ENCODE results near the gene GPAT3. TPM values are rescaled to one million over a fixed set of nuclear protein-coding genes. Genes with fewer than 3 reads are reported as not detected.
A peak's percentile ranks its signal among the peaks of the same experiment; 100 is the strongest.
"Not testable (repeated sequence)": the region's sequence is repeated elsewhere in the genome, so short reads cannot be mapped to it uniquely, and the experiment has no call there.

Gene GPAT3
- total RNA-seq, result 10 to 100 TPM; 27.2 to 27.7 TPM

DNA sequence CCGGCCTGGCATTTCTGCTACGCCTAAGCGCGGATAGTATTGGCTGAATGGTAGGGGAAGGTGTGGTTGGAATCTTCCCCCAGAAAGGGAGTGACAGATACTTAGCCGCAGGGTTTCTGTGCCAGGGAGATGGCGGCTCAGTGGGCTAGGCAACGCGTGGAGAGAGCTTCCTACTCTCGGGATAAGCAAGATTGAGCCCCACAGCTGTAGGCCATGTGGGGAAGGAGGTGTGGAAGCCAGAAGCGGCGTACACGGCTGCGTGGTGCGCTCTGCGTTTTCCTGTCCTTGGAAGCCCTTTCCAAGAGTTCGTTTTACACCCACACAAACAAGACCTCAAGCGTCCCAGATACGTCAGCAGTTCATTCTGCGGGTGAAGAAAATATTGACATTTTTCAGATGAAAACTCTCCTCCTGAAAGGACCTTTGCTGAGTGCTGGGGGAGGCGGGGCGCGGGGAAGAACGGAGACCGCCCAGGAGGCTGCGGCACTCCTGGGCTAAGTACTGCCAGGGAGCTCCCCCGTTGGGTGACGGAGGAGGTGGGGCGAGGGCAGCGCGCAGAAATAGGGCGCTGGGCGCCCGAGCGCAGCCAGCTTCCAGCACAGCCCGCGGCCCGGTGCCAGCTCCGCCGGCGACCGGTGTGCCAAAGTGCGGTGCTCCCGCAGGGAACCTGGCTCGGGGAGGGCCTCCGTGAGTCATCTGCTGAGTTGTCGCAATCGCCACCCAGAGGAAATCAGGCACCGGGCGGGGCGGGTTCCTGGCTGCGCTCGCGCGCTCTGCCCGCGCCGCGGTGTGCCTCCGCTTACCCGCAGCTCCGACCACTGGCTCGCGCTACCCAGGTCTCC lies at the start of gene GPAT3:
TSS of gene GPAT3 (plus strand) at position 589 of the 842 bp plus-strand sequence. CDS start 515 bp downstream, outside the sequence.
- POLR2A ChIA-PET, result interaction anchor here (0.8 to 3.2 kb wide), 10 partner anchors 9 to 80 kb away, joined by 3 to 21 read pairs (median 6); partner anchors contain the start of genes ABRAXAS1, HELQ and MRPS18C
- CTCF ChIA-PET, result interaction anchor here (1.0 to 2.0 kb wide), 5 partner anchors 8 to 104 kb away, joined by 3 to 7 read pairs (median 3); no protein-coding TSS in a partner anchor

DNA sequence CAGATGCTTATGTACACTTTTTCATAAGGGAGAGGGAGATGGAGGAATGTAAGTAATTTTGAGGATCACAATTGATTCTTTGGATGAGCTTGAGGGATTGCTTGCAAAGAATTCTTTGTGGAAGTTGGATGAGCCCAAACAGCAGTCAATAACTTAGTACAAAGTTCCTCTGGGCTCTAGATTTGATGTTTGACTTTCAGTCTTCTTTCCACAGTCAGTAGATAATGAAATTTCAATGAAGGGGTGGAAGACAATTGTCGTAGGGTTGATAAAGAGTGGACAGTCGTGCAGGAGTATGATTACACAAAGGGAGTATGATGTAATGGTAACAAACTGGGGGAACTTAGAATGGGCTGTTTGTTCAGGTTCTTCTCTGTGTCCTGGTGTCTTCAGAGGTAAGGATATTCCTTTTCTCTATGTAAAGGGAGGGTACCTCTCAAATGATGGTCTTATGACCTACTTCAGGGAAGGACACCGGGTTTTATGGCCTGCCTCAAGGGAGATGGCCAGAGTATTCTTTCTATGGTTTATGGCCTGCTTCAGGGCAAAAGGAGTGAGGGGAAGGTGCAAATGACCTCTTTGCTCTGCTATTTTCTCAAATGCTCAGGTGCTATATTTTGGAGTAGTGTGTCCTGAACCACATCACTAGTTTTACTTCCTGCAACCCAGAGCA lies 49.3 kb upstream of the GPAT3 start:
- Mint-ChIP-seq H3K36me3 (ENCODE audit: low read depth) (peaks cover 3% of the 10 kb centered on the region), H3K4me1 (peaks cover 15% of the 10 kb centered on the region), H3K9me3 (no peaks in the 10 kb centered on the region), H3K27ac (no peak overlapping the region), H3K27me3 (no peaks in the 10 kb centered on the region), H3K4me3 (no peak overlapping the region)
- no peak for DNase-seq
- ChIA-PET POLR2A (interaction anchor here (2.5 to 3.7 kb wide), 2 partner anchors 12 to 32 kb away, joined by 14 to 23 read pairs; partner anchors contain the start of genes HELQ and MRPS18C), CTCF (no interaction called here)

More for the DNA sequence above, at the start of gene GPAT3:
- H3K9me3 Mint-ChIP-seq, result no peaks in the 10 kb centered on the region
- peaks cover 43% of the 10 kb centered on the region for H3K27me3 Mint-ChIP-seq
- peaks cover 2% of the 10 kb centered on the region for H3K36me3 Mint-ChIP-seq (ENCODE audit: low read depth)
- H3K27ac Mint-ChIP-seq, result peak within 1 kb of the TSS; percentile 32
- DNase-seq, result peak; percentile 81
- peaks cover 35% of the 10 kb centered on the region for H3K4me1 Mint-ChIP-seq
- peak within 1 kb of the TSS; percentile 80 for H3K4me3 Mint-ChIP-seq

DNA sequence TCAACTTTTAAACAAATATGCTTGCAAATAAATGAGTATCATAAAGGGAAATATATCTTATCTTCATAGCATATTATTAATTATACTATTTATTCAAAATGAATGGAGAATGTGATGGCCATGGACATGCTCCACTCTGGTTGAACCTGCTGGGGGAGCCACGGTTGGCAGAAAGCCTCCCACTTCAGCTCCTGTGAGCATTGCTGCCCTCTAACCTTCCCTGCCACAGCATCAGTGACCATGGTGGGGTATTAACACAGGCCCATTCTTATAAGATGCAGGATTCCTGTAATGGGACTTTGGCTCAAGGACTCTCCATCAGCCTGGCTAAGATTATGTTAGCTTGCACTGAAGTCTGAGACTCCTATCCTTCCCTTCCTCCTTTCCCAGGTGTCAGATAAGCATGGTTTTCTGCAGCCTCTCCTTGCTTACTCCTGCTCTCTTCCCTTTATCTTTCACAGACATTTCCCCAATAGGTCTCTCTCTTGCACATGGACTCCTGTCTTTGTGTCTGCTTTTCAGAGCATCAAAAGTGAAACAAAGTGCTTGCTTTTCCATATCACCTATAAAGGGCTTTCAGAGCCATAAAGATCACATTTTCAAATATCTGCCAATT lies 46.1 kb upstream of the GPAT3 start:
- no peak overlapping the region for H3K27ac Mint-ChIP-seq
- POLR2A ChIA-PET, result no interaction called here
- CTCF ChIA-PET, result interaction anchor here (1.2 to 4.3 kb wide), 6 partner anchors 8 to 151 kb away, joined by 3 to 30 read pairs (median 10); no protein-coding TSS in a partner anchor
- H3K36me3 Mint-ChIP-seq (ENCODE audit: low read depth), result no peaks in the 10 kb centered on the region
- no peak for DNase-seq
- no peak overlapping the region for H3K4me3 Mint-ChIP-seq
- peaks cover 8% of the 10 kb centered on the region for H3K4me1 Mint-ChIP-seq
- no peaks in the 10 kb centered on the region for H3K9me3 Mint-ChIP-seq
- peaks cover 2% of the 10 kb centered on the region for H3K27me3 Mint-ChIP-seq

DNA sequence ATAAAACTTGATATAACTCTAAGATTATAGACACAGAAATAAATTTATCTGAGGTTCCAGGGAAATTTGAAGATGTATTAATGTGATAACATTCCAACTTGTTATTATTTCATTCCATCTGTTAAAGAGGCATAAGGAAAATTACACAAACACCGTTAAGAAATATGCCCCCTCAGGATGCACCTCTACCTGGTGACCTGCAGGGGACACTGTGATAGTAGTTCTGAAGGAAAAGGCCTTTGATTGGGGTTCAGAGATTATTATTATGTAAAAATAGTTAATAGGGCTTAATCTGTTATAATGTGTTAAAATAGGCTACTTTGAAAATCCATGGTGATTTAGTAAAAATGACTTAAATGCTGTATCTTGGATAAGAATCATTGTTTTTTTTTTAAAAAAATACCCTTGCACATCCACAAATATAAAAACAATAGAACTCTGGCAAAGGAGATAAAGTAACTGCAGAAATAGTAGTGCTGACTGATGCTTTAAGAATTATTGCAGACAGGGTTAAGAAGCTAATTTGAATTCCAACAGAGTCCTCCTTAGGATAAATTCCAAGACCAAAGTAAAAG lies 44.9 kb upstream of the GPAT3 start:
- peaks cover 4% of the 10 kb centered on the region for H3K4me1 Mint-ChIP-seq
- POLR2A ChIA-PET, result no interaction called here
- no peaks in the 10 kb centered on the region for H3K9me3 Mint-ChIP-seq
- no peak overlapping the region for H3K27ac Mint-ChIP-seq
- H3K36me3 Mint-ChIP-seq (ENCODE audit: low read depth), result no peaks in the 10 kb centered on the region
- CTCF ChIA-PET, result interaction anchor here (0.9 to 4.3 kb wide), 6 partner anchors 8 to 150 kb away, joined by 3 to 30 read pairs (median 10); partner anchors contain the start of gene GPAT3
- no peak overlapping the region for H3K4me3 Mint-ChIP-seq
- no peak for DNase-seq
- H3K27me3 Mint-ChIP-seq, result peaks cover 2% of the 10 kb centered on the region

GRCh38 chr4:83496085-83496917 lies 39.6 kb upstream of the GPAT3 start:
- not testable (repeated sequence) for H3K4me1 Mint-ChIP-seq; H3K27me3 Mint-ChIP-seq; H3K4me3 Mint-ChIP-seq; H3K27ac Mint-ChIP-seq; H3K9me3 Mint-ChIP-seq; H3K36me3 Mint-ChIP-seq (ENCODE audit: low read depth); DNase-seq
- POLR2A ChIA-PET, result interaction anchor here (1.0 kb wide), 1 partner anchor 11 kb away, joined by 3 read pairs; the partner anchor contains the start of gene ABRAXAS1
- CTCF ChIA-PET, result interaction anchor here (1.1 kb wide), 1 partner anchor 23 kb away, joined by 4 read pairs; no protein-coding TSS in a partner anchor

- Mint-ChIP-seq H3K36me3 (ENCODE audit: low read depth) (no peaks in the 10 kb centered on the region), H3K9me3 (no peaks in the 10 kb centered on the region), H3K4me3 (no peak overlapping the region), H3K27me3 (peaks cover 3% of the 10 kb centered on the region), H3K4me1 (no peaks in the 10 kb centered on the region), H3K27ac (no peak overlapping the region)
- no peak for DNase-seq
- POLR2A ChIA-PET, result interaction anchor here (1.2 to 3.7 kb wide), 2 partner anchors 12 to 13 kb away, joined by 3 to 14 read pairs; partner anchors contain the start of gene ABRAXAS1
- CTCF ChIA-PET, result interaction anchor here (1.2 to 3.2 kb wide), 5 partner anchors 7 to 147 kb away, joined by 3 to 16 read pairs (median 7); no protein-coding TSS in a partner anchor
Observed at GRCh38 chr4:83498187-83498586, 37.7 kb upstream of the GPAT3 start.

DNA sequence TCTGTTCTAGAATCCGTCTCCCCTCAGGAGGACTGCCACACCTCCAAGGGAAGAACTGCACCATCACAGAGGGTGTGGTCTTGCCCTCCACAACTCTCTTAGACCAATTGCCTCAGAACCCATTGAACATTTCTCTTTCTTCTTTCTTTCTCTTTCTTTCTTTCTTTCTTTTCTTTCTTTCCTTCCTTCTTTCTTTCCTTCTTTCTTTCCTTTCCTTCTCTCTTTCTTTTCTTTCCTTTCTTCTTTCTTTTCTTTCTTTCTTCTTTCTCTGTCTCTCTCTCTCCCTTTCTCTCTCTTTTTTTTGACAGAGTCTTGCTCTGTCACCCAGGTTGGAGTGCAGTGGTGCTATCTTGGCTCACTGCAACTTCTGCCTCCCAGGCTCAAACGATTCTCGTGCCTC lies 34.2 kb upstream of the GPAT3 start:
- H3K27ac Mint-ChIP-seq; H3K4me3 Mint-ChIP-seq; H3K27me3 Mint-ChIP-seq; POLR2A ChIA-PET; H3K9me3 Mint-ChIP-seq; DNase-seq; CTCF ChIA-PET; H3K36me3 Mint-ChIP-seq (ENCODE audit: low read depth): not testable (repeated sequence)
- H3K4me1 Mint-ChIP-seq, result peaks cover 14% of the 10 kb centered on the region

- CTCF ChIA-PET, result interaction anchor here (0.7 to 2.1 kb wide), 3 partner anchors 136 to 665 kb away, joined by 3 to 10 read pairs (median 4); no protein-coding TSS in a partner anchor
- H3K27me3 Mint-ChIP-seq, result no peaks in the 10 kb centered on the region
- POLR2A ChIA-PET, result no interaction called here
- H3K36me3 Mint-ChIP-seq (ENCODE audit: low read depth), result no peaks in the 10 kb centered on the region
- no peak overlapping the region for H3K4me3 Mint-ChIP-seq
- no peaks in the 10 kb centered on the region for H3K9me3 Mint-ChIP-seq
- H3K27ac Mint-ChIP-seq, result no peak overlapping the region
- peaks cover 14% of the 10 kb centered on the region for H3K4me1 Mint-ChIP-seq
- peak; percentile 35 for DNase-seq
Observed at GRCh38 chr4:83503974-83504373, 31.9 kb upstream of the GPAT3 start.

DNA sequence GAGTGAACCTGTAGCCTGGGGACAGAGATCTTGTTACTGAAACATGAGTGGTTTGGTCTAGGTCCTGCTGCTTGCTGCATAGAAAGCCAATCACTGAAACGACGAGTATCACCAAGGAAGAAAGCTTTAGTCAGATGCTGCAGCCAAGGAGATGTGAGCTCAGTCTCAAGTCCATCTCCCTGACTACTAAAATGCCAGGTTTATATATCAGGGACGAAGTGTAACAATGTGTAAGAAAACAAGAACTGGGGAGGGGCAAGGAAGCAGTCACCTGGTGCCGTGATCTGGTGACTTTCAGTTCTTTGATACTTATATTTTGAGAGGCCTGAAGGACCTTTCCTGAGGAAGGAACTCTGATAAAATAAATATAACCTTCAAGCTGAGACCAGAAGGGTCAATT lies 31.4 kb upstream of the GPAT3 start:
- H3K36me3 Mint-ChIP-seq (ENCODE audit: low read depth), result no peaks in the 10 kb centered on the region
- no peak for DNase-seq
- H3K27ac Mint-ChIP-seq, result no peak overlapping the region
- H3K4me3 Mint-ChIP-seq, result no peak overlapping the region
- ChIA-PET POLR2A (no interaction called here), CTCF (interaction anchor here (0.7 to 2.1 kb wide), 4 partner anchors 127 to 665 kb away, joined by 3 to 10 read pairs (median 4); no protein-coding TSS in a partner anchor)
- no peaks in the 10 kb centered on the region for H3K27me3 Mint-ChIP-seq
- no peaks in the 10 kb centered on the region for H3K9me3 Mint-ChIP-seq
- H3K4me1 Mint-ChIP-seq, result peaks cover 19% of the 10 kb centered on the region

GRCh38 chr4:83504996-83505395 lies 30.9 kb upstream of the GPAT3 start:
- no peak overlapping the region for H3K4me3 Mint-ChIP-seq
- ChIA-PET CTCF (interaction anchor here (0.8 to 2.1 kb wide), 3 partner anchors 127 to 140 kb away, joined by 3 to 10 read pairs (median 3); no protein-coding TSS in a partner anchor), POLR2A (no interaction called here)
- H3K27me3 Mint-ChIP-seq, result no peaks in the 10 kb centered on the region
- peaks cover 19% of the 10 kb centered on the region for H3K4me1 Mint-ChIP-seq
- no peak for DNase-seq
- no peaks in the 10 kb centered on the region for H3K9me3 Mint-ChIP-seq
- no peaks in the 10 kb centered on the region for H3K36me3 Mint-ChIP-seq (ENCODE audit: low read depth)
- H3K27ac Mint-ChIP-seq, result no peak overlapping the region

DNA sequence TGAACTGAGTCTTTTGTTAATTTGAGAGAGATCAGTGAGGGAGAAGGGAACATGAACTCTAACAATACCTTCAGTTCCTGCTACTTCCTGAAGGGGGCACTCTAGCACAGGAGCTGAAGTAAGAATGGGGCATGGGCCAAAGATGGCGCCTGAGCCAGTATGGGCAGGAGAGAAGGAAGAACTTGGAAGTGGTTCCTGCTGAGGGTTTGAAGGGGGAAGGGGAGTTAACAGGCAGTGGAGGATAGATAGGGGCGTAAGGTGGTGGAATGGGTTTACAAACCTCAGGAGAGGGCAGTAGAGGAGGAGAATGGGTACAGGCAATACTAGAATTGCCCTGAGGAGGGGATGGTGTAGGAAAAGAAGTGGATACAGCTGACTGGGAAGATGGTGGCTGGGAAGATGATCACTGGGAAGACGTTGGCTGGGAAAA lies 26.7 kb upstream of the GPAT3 start:
- not testable (repeated sequence) for H3K27ac Mint-ChIP-seq; H3K9me3 Mint-ChIP-seq; H3K27me3 Mint-ChIP-seq; H3K4me3 Mint-ChIP-seq; H3K36me3 Mint-ChIP-seq (ENCODE audit: low read depth)
- CTCF ChIA-PET, result interaction anchor here (0.7 to 4.7 kb wide), 9 partner anchors 10 to 134 kb away, joined by 3 to 72 read pairs (median 5); no protein-coding TSS in a partner anchor
- peak; percentile 68 for DNase-seq
- H3K4me1 Mint-ChIP-seq, result peaks cover 18% of the 10 kb centered on the region
- POLR2A ChIA-PET, result interaction anchor here (0.8 to 1.3 kb wide), 2 partner anchors 11 to 24 kb away, joined by 3 read pairs; partner anchors contain the start of gene ABRAXAS1
